H1 (cell line): Measurements from ENCODE around the gene CEACAM8. TPM values are rescaled to one million over a fixed set of nuclear protein-coding genes. Genes with fewer than 3 reads are reported as not detected.

Experiments used
- CTCF ChIA-PET: fragments of 300-600 bp; sonication (Branson Sonifier 250); formaldehyde crosslinking; loops from one replicate; lab custom pipeline; 2021; ENCODE audit not compliant: partially characterized antibody; lab: Charles Lee
- POLR2A ChIA-PET: fragments of 300-600 bp; sonication (Branson Sonifier 250); formaldehyde crosslinking; loops from one replicate; lab custom pipeline; 2021; ENCODE audit warnings: inconsistent platforms; ENCODE audit not compliant: partially characterized antibody; lab: Charles Lee
- DNase-seq, 2 experiments: peaks; one replicate each; pipeline versions ENCODE4 v3.0.0 to v3.0.0-alpha.2; 2010 to 2022; ENCODE audit warnings: low spot score in 2 of 2, low read depth in 1 of 2, mixed read lengths in 1 of 2
- FAIRE-seq: peaks from 2 replicates; lab custom pipeline; 2011; peaks lifted over from hg19 to GRCh38; lab: Jason Lieb, UNC
- H2AFZ ChIP-seq: 2 replicates; pipeline ENCODE4 v1.8.1; 2012; ENCODE audit warnings: low read length, inconsistent platforms
- H2AK5ac ChIP-seq: 2 replicates; pipeline ENCODE4 v1.6.1; 2013; ENCODE audit warnings: low read depth, low read length
- H2BK120ac ChIP-seq: replicated peaks from 2 replicates; pipeline ENCODE3; 2013; ENCODE audit warnings: low read depth, low read length, inconsistent platforms
- H2BK12ac ChIP-seq: 2 replicates; pipeline ENCODE4 v1.6.1; 2013; ENCODE audit warnings: low read depth, low read length
- H2BK15ac ChIP-seq: 2 replicates; pipeline ENCODE4 v1.6.1; 2013; ENCODE audit warnings: low read length
- H2BK20ac ChIP-seq: 2 replicates; pipeline ENCODE4 v1.6.1; 2013; ENCODE audit warnings: low read length
- H2BK5ac ChIP-seq: 2 replicates; pipeline ENCODE4 v1.6.1; 2013; ENCODE audit warnings: low read depth, low read length
- H3K14ac ChIP-seq: 2 replicates; pipeline ENCODE4 v1.6.1; 2013; ENCODE audit warnings: inconsistent platforms; ENCODE audit not compliant: insufficient read length
- H3K18ac ChIP-seq: 2 replicates; pipeline ENCODE4 v1.6.1; 2013; ENCODE audit warnings: low read length; ENCODE audit errors: extremely low read depth
- H3K23ac ChIP-seq: 2 replicates; pipeline ENCODE4 v1.6.1; 2013; ENCODE audit warnings: inconsistent platforms; ENCODE audit not compliant: insufficient read length
- H3K23me2 ChIP-seq: 2 replicates; pipeline ENCODE4 v1.6.1; 2013; ENCODE audit warnings: low read depth, low read length
- H3K27ac ChIP-seq: 2 replicates; pipeline ENCODE4 v1.6.1; 2011; ENCODE audit warnings: low read depth, low read length, inconsistent platforms
- H3K27me3 ChIP-seq, 4 experiments: replicated peaks in 1 of 4; 1 replicate in 1 of 4; 2 replicates in 3 of 4; pipeline versions ENCODE4 v1.6.1 to v1.8.1; 2011 to 2013; ENCODE audit warnings: low read length in 3 of 4, mild to moderate bottlenecking in 3 of 4, inconsistent platforms in 2 of 4, mixed read lengths in 2 of 4, moderate library complexity in 1 of 4; ENCODE audit not compliant: control insufficient read depth in 3 of 4, insufficient read depth in 3 of 4; ENCODE audit errors: extremely low read depth in 1 of 4
- H3K36me3 ChIP-seq, 4 experiments: 2 replicates each; pipeline versions ENCODE4 v1.6.1 to v1.8.1; 2011 to 2013; ENCODE audit warnings: mild to moderate bottlenecking in 4 of 4, low read length in 3 of 4, moderate library complexity in 2 of 4, control low read depth in 1 of 4, inconsistent platforms in 1 of 4; ENCODE audit not compliant: insufficient read depth in 4 of 4, control insufficient read depth in 2 of 4
- H3K4ac ChIP-seq: replicated peaks from 2 replicates; pipeline ENCODE3; 2013; ENCODE audit warnings: low read length, low read depth, mixed read lengths, inconsistent platforms; ENCODE audit not compliant: insufficient read length
- H3K4me1 ChIP-seq, 4 experiments: replicated peaks in 1 of 4; 1 replicate in 1 of 4; 2 replicates in 3 of 4; pipeline versions ENCODE4 v1.6.1 to v1.8.1; 2011 to 2013; ENCODE audit warnings: low read length in 3 of 4, inconsistent platforms in 2 of 4, mixed read lengths in 1 of 4; ENCODE audit not compliant: insufficient read depth in 4 of 4, control insufficient read depth in 3 of 4
- H3K4me2 ChIP-seq, 2 experiments: 2 replicates each; pipeline versions ENCODE4 v1.6.1 to v1.8.1; 2011 to 2013; ENCODE audit warnings: low read depth in 2 of 2, low read length in 2 of 2, control low read depth in 1 of 2, inconsistent platforms in 1 of 2, mild to moderate bottlenecking in 1 of 2; ENCODE audit not compliant: insufficient read depth in 1 of 2
- H3K4me3 ChIP-seq, 4 experiments: fragments of 200-600, 300-600 bp in 1 of 4; sonication (generic), shearing (Covaris generic), sonication (Bioruptor Twin) in 1 of 4; 2 replicates each; pipeline versions ENCODE4 v1.5.1 to v1.8.1; 2011 to 2016; ENCODE audit warnings: low read length in 4 of 4, low read depth in 3 of 4, control low read depth in 2 of 4, inconsistent platforms in 2 of 4, mild to moderate bottlenecking in 2 of 4, mixed read lengths in 1 of 4, moderate library complexity in 1 of 4; ENCODE audit not compliant: insufficient read depth in 2 of 4; ENCODE audit errors: extremely low read depth in 1 of 4
- H3K56ac ChIP-seq: replicated peaks from 2 replicates; pipeline ENCODE3; 2013; ENCODE audit warnings: low read depth, mild to moderate bottlenecking, mixed read lengths, low read length, inconsistent platforms; ENCODE audit not compliant: insufficient read length
- H3K79me1 ChIP-seq: 2 replicates; pipeline ENCODE4 v1.6.1; 2013; ENCODE audit warnings: low read depth, low read length, control low read depth
- H3K79me2 ChIP-seq, 2 experiments: 2 replicates each; pipeline versions ENCODE4 v1.6.1 to v1.8.1; 2012 to 2013; ENCODE audit warnings: low read length in 2 of 2, mild to moderate bottlenecking in 2 of 2, inconsistent platforms in 1 of 2; ENCODE audit not compliant: insufficient read depth in 2 of 2, control insufficient read depth in 1 of 2
- H3K9ac ChIP-seq, 4 experiments: replicated peaks in 1 of 4; 1 replicate in 1 of 4; 2 replicates in 3 of 4; pipeline versions ENCODE4 v1.6.1 to v1.8.1; 2011 to 2013; ENCODE audit warnings: low read depth in 3 of 4, low read length in 3 of 4, control low read depth in 2 of 4, mild to moderate bottlenecking in 2 of 4, moderate library complexity in 2 of 4, inconsistent platforms in 1 of 4; ENCODE audit errors: extremely low read depth in 1 of 4
- H3K9me3 ChIP-seq, 2 experiments: 2 replicates each; pipeline versions ENCODE4 v1.6.1 to v1.8.1; 2012 to 2013; ENCODE audit warnings: mild to moderate bottlenecking in 2 of 2, moderate library complexity in 2 of 2, control low read depth in 1 of 2, inconsistent platforms in 1 of 2, low read depth in 1 of 2, low read length in 1 of 2, mixed read lengths in 1 of 2; ENCODE audit not compliant: insufficient read depth in 2 of 2
- H4K20me1 ChIP-seq, 2 experiments: replicated peaks in 1 of 2; 2 replicates each; pipeline versions ENCODE3 to v1.8.1; 2011 to 2013; ENCODE audit warnings: inconsistent platforms in 2 of 2, low read length in 2 of 2, mild to moderate bottlenecking in 1 of 2; ENCODE audit not compliant: insufficient read depth in 2 of 2, control insufficient read depth in 1 of 2
- H4K5ac ChIP-seq: 2 replicates; pipeline ENCODE4 v1.6.1; 2013; ENCODE audit warnings: low read length, low read depth, mixed read lengths, inconsistent platforms; ENCODE audit not compliant: insufficient read length
- H4K8ac ChIP-seq: 2 replicates; pipeline ENCODE4 v1.8.0; 2013; ENCODE audit warnings: mild to moderate bottlenecking, moderate library complexity, low read length, inconsistent platforms; ENCODE audit not compliant: insufficient read depth; ENCODE audit errors: extremely low read depth
- H4K91ac ChIP-seq: replicated peaks from 2 replicates; pipeline ENCODE3; 2013; ENCODE audit warnings: low read length, mixed read lengths, inconsistent platforms; ENCODE audit not compliant: insufficient read length
- BACH1 ChIP-seq: IDR thresholded peaks from 2 replicates; pipeline ENCODE4 v1.6.1; 2012; ENCODE audit warnings: low read length, improper control_type of control experiment
- CBX8 ChIP-seq: fragments of 300-800, 300-1000 bp; sonication (generic); IDR thresholded peaks from 2 replicates; pipeline ENCODE4 v1.7.1; 2016; ENCODE audit warnings: low read depth, low read length, borderline replicate concordance
- JUN ChIP-seq: IDR thresholded peaks from 2 replicates; pipeline ENCODE4 v1.6.1; 2011; ENCODE audit warnings: low read depth, mild to moderate bottlenecking, improper control_type of control experiment, low read length
- POLR2AphosphoS5 ChIP-seq: IDR thresholded peaks from 2 replicates; pipeline ENCODE4 v1.6.1; 2011; ENCODE audit warnings: low read depth, low read length
- SUZ12 ChIP-seq: fragments of 200-600 bp; sonication (generic); IDR thresholded peaks from 2 replicates; pipeline ENCODE4 v1.6.1; 2012; ENCODE audit warnings: mild to moderate bottlenecking, inconsistent platforms, low read length, moderate library complexity, mixed read lengths
- TBP ChIP-seq: IDR thresholded peaks from 2 replicates; pipeline ENCODE4 v1.6.1; 2011; ENCODE audit warnings: low read depth, low read length, improper control_type of control experiment
- TCF12 ChIP-seq: IDR thresholded peaks from 2 replicates; pipeline ENCODE4 v1.6.1; 2011; ENCODE audit warnings: low read depth, mild to moderate bottlenecking, low read length
- TEAD4 ChIP-seq: IDR thresholded peaks from 2 replicates; pipeline ENCODE4 v1.6.1; 2012; ENCODE audit warnings: low read depth, low read length, inconsistent platforms, mixed read lengths
- YY1 ChIP-seq: IDR thresholded peaks from 2 replicates; pipeline ENCODE4 v1.6.1; 2011; ENCODE audit warnings: low read depth, mild to moderate bottlenecking, low read length
- WGBS, 2 experiments: shearing (Covaris generic) in 1 of 2; methylation state at CpG; one replicate each; pipeline versions ENCODE4 v1.1.6 to v1.1.7; 2013 to 2015; ENCODE audit warnings: low lambda C conversion rate in 2 of 2, mixed read lengths in 2 of 2, inconsistent platforms in 1 of 2, low coverage in 1 of 2, missing lambda C conversion rate in 1 of 2; ENCODE audit not compliant: insufficient replicate concordance in 2 of 2, insufficient coverage in 1 of 2, insufficient read length in 1 of 2; ENCODE audit errors: extremely low coverage in 1 of 2, missing lambda C conversion rate in 1 of 2; 5-methylcytosine and 5-hydroxymethylcytosine counted together
- polyA plus RNA-seq, 7 experiments: library from polyadenylated mRNA; depleted of rRNA in 3 of 7; stranded (reverse) in 5 of 7; unstranded in 2 of 7; fragments of >200 nt in 5 of 7; fragments of 200-250 nt in 2 of 7; gene quantifications; 1 replicate in 5 of 7; 2 replicates in 1 of 7; 4 replicates in 1 of 7; pipeline versions ENCODE4 v1.2.1 to v1.2.3, GENCODE V29; 2011 to 2013; ENCODE audit warnings: missing spikeins in 2 of 7, mixed read lengths in 2 of 7
- total RNA-seq: library from RNA; stranded (reverse); fragmentation: NEBNext Ultra II Directional; extraction: Animal tissue kit (Norgen Biotek cat#: 25700); gene quantifications from 2 replicates; pipeline ENCODE4 v1.2.1, GENCODE V29; 2021

CEACAM8 gene
- total and polyA plus RNA-seq, 2 of the 8 experiments (the other 6 are each of a cell fraction or from before 2014, with no cell fraction given) = not detected

DNA sequence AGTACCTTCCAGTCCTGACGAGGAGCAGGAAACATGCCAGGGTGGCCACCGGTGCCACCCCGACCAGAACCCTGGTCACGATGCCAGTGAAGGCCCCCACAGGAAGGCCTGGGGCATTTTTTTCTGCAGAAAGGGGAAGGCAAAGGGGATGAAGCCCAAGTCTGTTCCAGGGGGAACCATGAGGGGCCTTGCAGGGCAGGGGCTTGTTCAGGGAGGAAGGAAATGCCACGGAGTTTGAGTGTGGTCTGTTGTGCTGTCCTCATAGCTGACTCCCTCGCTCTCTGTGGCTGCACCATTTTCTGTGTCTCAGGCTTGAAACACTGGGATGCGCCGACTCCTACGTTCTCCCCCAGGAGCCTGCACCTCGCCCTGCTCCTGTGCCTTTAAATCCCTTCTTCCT, 38.9 kb downstream of the CEACAM8 start:
- DNase-seq (no peak), FAIRE-seq (no peak)
- Histone ChIP-seq H3K4me2 (no peak overlapping the region), H3K14ac (no peak overlapping the region), H3K9me3 (0 out of 4 replicates have a peak, but pooled peaks cover 0 to under 1% of the 10 kb centered on the region in 2 experiments), H3K56ac (no peak overlapping the region), H3K9ac (no peak overlapping the region), H2BK15ac (no peak overlapping the region), H3K79me2 (no peaks in the 10 kb centered on the region), H3K27me3 (no peaks in the 10 kb centered on the region; a peak in 2 of 7 replicates), H4K8ac (no peak overlapping the region), H3K36me3 (no peaks in the 10 kb centered on the region), H2BK5ac (no peak overlapping the region), H2BK120ac (no peak overlapping the region), H2BK20ac (peak overlapping the region; percentile 61; the same call in 1 of the 2 replicates), H2BK12ac (peak overlapping the region; percentile 90; the same call in 1 of the 2 replicates), H3K4ac (no peak overlapping the region), H4K20me1 (no peaks in the 10 kb centered on the region), H2AK5ac (no peak overlapping the region), H4K91ac (no peak overlapping the region), H3K4me1 (peaks cover 5 to 19% (median 12%) of the 10 kb centered on the region in 4 experiments), H3K18ac (no peak overlapping the region), H4K5ac (no peak overlapping the region), H3K79me1 (no peaks in the 10 kb centered on the region), H3K23me2 (no peaks in the 10 kb centered on the region), H3K23ac (no peak overlapping the region), H3K4me3 (no peak overlapping the region), H3K27ac (no peak overlapping the region), H2AFZ (no peak overlapping the region)
- 79% methylated on average over 6 of the region's 10 CpGs; no CpG with 5 or more reads in 1 of the 2 experiments for WGBS, 2 experiments
- TF ChIP-seq TBP = no peak
- no peak for TF ChIP-seq BACH1
- no peak for TF ChIP-seq JUN
- no peak for TF ChIP-seq TCF12
- no peak for TF ChIP-seq YY1
- TF ChIP-seq CBX8 = no peak
- TF ChIP-seq TEAD4 = no peak
- no peak for TF ChIP-seq SUZ12
- no peak for TF ChIP-seq POLR2AphosphoS5
- CTCF ChIA-PET = interaction anchor here (0.5 to 2.9 kb wide), 9 partner anchors 10 to 447 kb away, joined by 3 to 16 read pairs (median 7); no protein-coding TSS in a partner anchor
- POLR2A ChIA-PET = no interaction called here
